GM13977 (cell line): ENCODE data around the gene ODF2L.

Experiments used
- DNase-seq: peaks from one replicate; pipeline ENCODE4 v3.0.0; 2012; ENCODE audit warnings: low spot score
- in situ Hi-C: fragments of 300-500 bp; cut with MboI; formaldehyde crosslinking; loops from one replicate; pipeline ENCODE4 v1.12.0; 2022; ENCODE audit warnings: low sequenced_read_pairs, low pct_unique_long_range_greater_than_20kb, mixed read lengths, inconsistent platforms; ENCODE audit not compliant: unreplicated experiment
- TF ChIP-seq, protein P1 (sequence below): IDR thresholded peaks from 2 replicates; pipeline ENCODE4 v1.5.1; 2012; ENCODE audit warnings: mild to moderate bottlenecking, control low read depth; ENCODE audit not compliant: insufficient read depth; ENCODE audit errors: extremely low read depth, missing control alignments

The ODF2L gene

DNA sequence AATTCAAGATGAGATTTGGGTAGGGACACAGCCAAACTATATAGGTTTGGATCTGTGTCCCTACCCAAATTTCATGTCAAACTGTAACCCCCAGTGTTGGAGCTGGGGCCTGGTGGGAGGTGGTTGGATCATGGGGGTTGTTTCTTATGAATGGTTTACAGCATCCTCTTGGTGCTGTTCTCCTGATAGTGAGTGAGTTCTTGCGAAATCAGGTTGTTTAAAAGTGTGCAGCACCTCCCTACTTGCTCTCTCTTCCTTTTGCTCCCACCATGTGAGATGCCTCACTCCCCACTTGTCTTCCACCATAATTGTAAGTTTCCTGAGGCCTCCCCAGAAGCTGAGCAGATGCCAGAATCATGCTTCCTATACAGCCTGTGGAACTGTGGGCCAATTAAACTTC is 17.3 kb downstream of the ODF2L start:
- DNase-seq: no peak
- TF ChIP-seq, protein P1, sequence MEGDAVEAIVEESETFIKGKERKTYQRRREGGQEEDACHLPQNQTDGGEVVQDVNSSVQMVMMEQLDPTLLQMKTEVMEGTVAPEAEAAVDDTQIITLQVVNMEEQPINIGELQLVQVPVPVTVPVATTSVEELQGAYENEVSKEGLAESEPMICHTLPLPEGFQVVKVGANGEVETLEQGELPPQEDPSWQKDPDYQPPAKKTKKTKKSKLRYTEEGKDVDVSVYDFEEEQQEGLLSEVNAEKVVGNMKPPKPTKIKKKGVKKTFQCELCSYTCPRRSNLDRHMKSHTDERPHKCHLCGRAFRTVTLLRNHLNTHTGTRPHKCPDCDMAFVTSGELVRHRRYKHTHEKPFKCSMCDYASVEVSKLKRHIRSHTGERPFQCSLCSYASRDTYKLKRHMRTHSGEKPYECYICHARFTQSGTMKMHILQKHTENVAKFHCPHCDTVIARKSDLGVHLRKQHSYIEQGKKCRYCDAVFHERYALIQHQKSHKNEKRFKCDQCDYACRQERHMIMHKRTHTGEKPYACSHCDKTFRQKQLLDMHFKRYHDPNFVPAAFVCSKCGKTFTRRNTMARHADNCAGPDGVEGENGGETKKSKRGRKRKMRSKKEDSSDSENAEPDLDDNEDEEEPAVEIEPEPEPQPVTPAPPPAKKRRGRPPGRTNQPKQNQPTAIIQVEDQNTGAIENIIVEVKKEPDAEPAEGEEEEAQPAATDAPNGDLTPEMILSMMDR: no peak
- in situ Hi-C loops: loop anchor here (25.0 kb wide), 1 partner anchor 333 kb away; the partner anchor contains the start of gene SH3GLB1

DNA sequence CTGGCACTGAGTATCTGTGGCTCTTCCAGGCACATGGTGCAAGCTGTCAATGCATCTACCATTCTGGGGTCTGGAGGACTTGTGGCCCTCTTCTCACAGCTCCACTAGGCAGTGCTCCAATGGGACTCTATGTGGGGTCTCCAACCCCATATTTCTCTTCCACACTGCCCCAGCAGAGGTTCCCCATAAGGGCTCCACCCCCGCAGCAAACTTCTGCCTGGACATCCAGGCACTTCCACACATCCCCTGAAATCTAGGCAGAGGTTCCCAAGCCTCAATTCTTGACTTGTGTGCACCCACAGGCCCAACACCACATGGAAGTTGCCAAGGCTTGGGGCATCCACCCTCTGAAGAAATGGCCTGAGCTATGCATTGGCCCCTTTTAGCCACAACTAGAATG is 18.8 kb downstream of the ODF2L start:
- TF ChIP-seq, protein P1: no peak
- no peak for DNase-seq
- in situ Hi-C loops: loop anchor here (25.0 kb wide), 1 partner anchor 335 kb away; the partner anchor contains the start of gene SH3GLB1

DNA sequence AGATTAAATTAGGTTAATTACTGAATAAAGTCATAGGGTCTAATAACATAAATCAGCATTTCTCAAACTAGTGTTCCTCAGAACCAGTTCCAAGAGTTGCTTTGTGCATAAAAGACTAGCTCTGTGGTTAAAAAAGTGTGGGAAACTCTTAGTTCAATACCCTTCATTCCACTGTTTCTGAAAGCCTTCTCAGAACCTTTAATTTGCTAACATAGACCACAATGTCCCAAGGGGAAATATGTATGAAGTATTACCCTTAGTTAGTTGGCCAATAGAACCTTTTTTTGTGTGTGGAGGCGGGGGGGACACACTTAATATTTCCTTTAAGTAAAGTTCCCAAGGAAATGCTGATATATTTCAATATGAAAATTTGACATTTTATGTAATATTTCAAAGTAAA is 20.4 kb downstream of the ODF2L start:
- TF ChIP-seq, protein P1: no peak
- DNase-seq: no peak
- in situ Hi-C loops: loop anchor here (25.0 kb wide), 1 partner anchor 337 kb away; the partner anchor contains the start of gene SH3GLB1

DNA sequence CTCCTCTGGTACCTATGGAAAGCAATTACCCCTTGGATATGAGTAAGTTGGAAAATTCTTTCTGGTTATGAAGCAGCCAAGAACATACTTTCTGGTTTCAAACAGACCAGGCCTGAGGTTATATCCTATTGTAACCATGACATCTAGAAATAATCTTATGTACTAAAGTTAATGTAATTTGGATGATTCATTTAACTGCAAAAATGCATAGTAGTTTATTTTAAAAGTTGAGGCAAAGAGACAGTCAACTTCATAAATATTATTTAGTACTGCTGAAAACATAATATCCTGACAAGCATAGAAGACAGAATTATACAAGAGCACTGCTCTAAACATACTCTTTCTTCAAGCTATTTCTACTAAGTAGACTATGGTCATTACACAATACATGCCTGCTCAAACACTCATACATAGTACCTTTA is 25.5 kb downstream of the ODF2L start:
- in situ Hi-C loops: no loop called here
- no peak for DNase-seq
- TF ChIP-seq, protein P1: no peak

DNA sequence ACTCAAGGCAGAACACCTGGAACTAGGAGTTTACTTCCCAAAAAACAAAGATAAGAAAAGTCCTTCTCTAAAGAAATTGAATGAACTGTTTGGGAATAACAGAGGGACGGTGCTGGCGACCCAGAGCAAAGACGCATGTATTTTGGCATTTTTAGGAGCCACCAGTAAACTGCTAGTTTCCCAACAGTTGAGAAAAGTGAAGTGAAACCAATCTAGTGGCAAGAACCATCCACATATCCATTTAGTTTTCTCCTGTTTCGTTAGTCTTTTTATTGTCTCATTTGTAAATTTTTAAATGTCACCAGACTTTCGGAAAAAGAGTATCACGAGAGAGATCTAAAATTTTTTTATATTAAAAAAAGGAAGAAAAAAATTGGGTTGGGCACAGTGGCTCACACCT is 30.2 kb downstream of the ODF2L start:
- TF ChIP-seq, protein P1: no peak
- in situ Hi-C loops: no loop called here
- no peak for DNase-seq

DNA sequence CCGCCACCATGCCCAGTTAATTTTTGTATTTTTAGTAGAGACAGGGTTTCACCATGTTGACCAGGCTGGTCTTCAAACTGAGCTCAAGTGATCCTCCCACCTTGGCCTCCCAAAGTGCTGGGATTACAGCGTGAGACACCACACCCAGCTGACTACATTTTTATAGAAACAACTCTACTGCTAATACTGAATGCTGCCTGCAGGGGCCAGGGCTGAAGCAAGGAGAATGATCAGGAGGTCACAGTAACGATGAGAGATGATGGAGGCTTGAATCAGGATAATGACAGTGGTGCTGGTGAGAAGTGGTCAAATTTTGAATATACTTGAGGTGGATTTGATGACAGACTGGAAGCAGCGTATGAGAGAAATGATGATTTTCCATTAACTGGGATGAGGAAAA is 33.3 kb downstream of the ODF2L start:
- TF ChIP-seq, protein P1: no peak

DNA sequence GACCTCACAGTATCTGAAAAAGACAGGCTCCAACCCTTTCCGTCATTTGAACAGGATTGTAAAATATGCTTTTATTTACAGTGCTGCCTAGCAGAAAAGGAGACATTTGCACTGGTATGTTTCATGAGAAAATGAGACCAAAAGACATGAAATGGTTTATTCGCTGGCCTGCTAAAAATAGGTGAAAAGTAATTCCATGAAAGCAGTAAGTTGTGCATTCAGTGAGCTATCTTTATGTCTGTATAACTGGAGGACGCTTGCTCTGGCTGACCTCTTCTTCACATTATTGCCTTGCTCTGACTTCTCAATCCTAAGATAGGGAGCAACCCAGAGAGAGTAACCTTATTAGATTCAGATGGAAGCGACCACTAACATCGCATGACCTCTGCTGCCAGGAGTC is 38.3 kb downstream of the ODF2L start:
- in situ Hi-C loops: no loop called here
- no peak for DNase-seq

More for the DNA sequence above, 33.3 kb downstream of the ODF2L start:
- no peak for DNase-seq
- in situ Hi-C loops: no loop called here

More for the DNA sequence above, 38.3 kb downstream of the ODF2L start:
- TF ChIP-seq, protein P1: no peak
